ENCODE results near the gene MFSD6.

GRCh38 chr2:190489475-190489874, 81.3 kb downstream of the MFSD6 start:
- TF ChIP-seq POLR2A (IDR thresholded peaks at IDR 0.05): no peak
- TF ChIP-seq, protein P1, sequence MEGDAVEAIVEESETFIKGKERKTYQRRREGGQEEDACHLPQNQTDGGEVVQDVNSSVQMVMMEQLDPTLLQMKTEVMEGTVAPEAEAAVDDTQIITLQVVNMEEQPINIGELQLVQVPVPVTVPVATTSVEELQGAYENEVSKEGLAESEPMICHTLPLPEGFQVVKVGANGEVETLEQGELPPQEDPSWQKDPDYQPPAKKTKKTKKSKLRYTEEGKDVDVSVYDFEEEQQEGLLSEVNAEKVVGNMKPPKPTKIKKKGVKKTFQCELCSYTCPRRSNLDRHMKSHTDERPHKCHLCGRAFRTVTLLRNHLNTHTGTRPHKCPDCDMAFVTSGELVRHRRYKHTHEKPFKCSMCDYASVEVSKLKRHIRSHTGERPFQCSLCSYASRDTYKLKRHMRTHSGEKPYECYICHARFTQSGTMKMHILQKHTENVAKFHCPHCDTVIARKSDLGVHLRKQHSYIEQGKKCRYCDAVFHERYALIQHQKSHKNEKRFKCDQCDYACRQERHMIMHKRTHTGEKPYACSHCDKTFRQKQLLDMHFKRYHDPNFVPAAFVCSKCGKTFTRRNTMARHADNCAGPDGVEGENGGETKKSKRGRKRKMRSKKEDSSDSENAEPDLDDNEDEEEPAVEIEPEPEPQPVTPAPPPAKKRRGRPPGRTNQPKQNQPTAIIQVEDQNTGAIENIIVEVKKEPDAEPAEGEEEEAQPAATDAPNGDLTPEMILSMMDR (IDR thresholded peaks at IDR 0.05): no peak
